DOHH2 (cell line): ENCODE data around the gene COL4A4.

Experiments
- H3F3A ChIP-seq: fragments of 200-600 bp; sonication (generic), shearing (Covaris generic); 2 replicates; pipeline ENCODE4 v1.6.0; 2016; ENCODE audit warnings: antibody characterized with exemption, mild to moderate bottlenecking; ENCODE audit not compliant: control insufficient read depth, insufficient read depth
- H3K27ac ChIP-seq: fragments of 200-600 bp; sonication (generic); 2 replicates; pipeline ENCODE4 v1.5.1; 2014; ENCODE audit warnings: low read depth, mild to moderate bottlenecking, low read length, moderate library complexity
- H3K27me3 ChIP-seq: fragments of 200-600 bp; sonication (generic); 2 replicates; pipeline ENCODE4 v1.6.1; 2014; ENCODE audit warnings: mild to moderate bottlenecking, low read length, mixed read lengths; ENCODE audit not compliant: control insufficient read depth
- H3K36me3 ChIP-seq: fragments of 200-600 bp; sonication (generic); 2 replicates; pipeline ENCODE4 v1.6.1; 2014; ENCODE audit warnings: mild to moderate bottlenecking, low read length, moderate library complexity, mixed read lengths; ENCODE audit not compliant: control insufficient read depth
- H3K4me1 ChIP-seq: fragments of 200-600 bp; sonication (generic); 2 replicates; pipeline ENCODE4 v1.6.1; 2014; ENCODE audit warnings: mild to moderate bottlenecking, low read length, mixed read lengths; ENCODE audit not compliant: control insufficient read depth
- H3K4me2 ChIP-seq: fragments of 200-600 bp; sonication (generic); 2 replicates; pipeline ENCODE4 v1.6.0; 2014; ENCODE audit warnings: mild to moderate bottlenecking, low read length, moderate library complexity
- H3K4me3 ChIP-seq: fragments of 200-600 bp; sonication (generic); 2 replicates; pipeline ENCODE4 v1.5.1; 2014; ENCODE audit warnings: mild to moderate bottlenecking, low read length, mixed read lengths
- H3K79me2 ChIP-seq: fragments of 200-600 bp; sonication (generic); 2 replicates; pipeline ENCODE4 v1.6.1; 2014; ENCODE audit warnings: mild to moderate bottlenecking, low read length, mixed read lengths; ENCODE audit not compliant: control insufficient read depth
- H3K9me2 ChIP-seq: fragments of 200-600 bp; sonication (generic); replicated peaks from 2 replicates; pipeline ENCODE4 v1.6.1; 2014; ENCODE audit warnings: mild to moderate bottlenecking, low read length, mixed read lengths; ENCODE audit not compliant: control insufficient read depth
- H3K9me3 ChIP-seq: fragments of 200-600 bp; sonication (generic); 2 replicates; pipeline ENCODE4 v1.6.1; 2014; ENCODE audit warnings: antibody characterized with exemption, low read length, mixed read lengths; ENCODE audit not compliant: control insufficient read depth, insufficient read depth
- H4K20me1 ChIP-seq: fragments of 200-600 bp; sonication (generic); 2 replicates; pipeline ENCODE4 v1.6.0; 2014; ENCODE audit warnings: low read depth, mild to moderate bottlenecking, antibody characterized with exemption, low read length, moderate library complexity; ENCODE audit not compliant: control insufficient read depth, insufficient read depth
- CTCF ChIP-seq: fragments of 200-600 bp; sonication (generic); IDR thresholded peaks from one replicate; pipeline ENCODE4 v1.5.1; 2014; ENCODE audit warnings: antibody characterized with exemption, mild to moderate bottlenecking, low read depth, low read length; ENCODE audit not compliant: poor library complexity, severe bottlenecking
- EZH2phosphoT487 ChIP-seq: fragments of 200-600 bp; sonication (generic); IDR thresholded peaks from 2 replicates; pipeline ENCODE4 v1.6.1; 2017; ENCODE audit warnings: borderline replicate concordance, mild to moderate bottlenecking, antibody characterized with exemption, low read length, moderate library complexity, mixed read lengths

Gene COL4A4

GRCh38 chr2:227052879-227053278 lies 111.1 kb downstream of the COL4A4 start:
- Histone ChIP-seq H3F3A (no peaks in the 10 kb centered on the region), H3K9me2 (no peaks in the 10 kb centered on the region), H3K27me3 (no peaks in the 10 kb centered on the region), H3K79me2 (no peaks in the 10 kb centered on the region), H3K9me3 (no peaks in the 10 kb centered on the region), H3K4me1 (no peaks in the 10 kb centered on the region), H4K20me1 (no peaks in the 10 kb centered on the region), H3K27ac (no peak overlapping the region), H3K36me3 (no peaks in the 10 kb centered on the region; the same call in 1 of the 2 replicates), H3K4me3 (no peak overlapping the region), H3K4me2 (no peak overlapping the region)
- TF ChIP-seq EZH2phosphoT487 (no peak), CTCF (no peak)

- no peak for TF ChIP-seq CTCF
- no peak for TF ChIP-seq EZH2phosphoT487
- H3K9me2 ChIP-seq, result no peaks in the 10 kb centered on the region
These were observed 120.0 kb downstream of the COL4A4 start for GRCh38 chr2:227043981-227044380.

GRCh38 chr2:227038550-227039189 lies 125.3 kb downstream of the COL4A4 start:
- Histone ChIP-seq H3K4me1 (no peaks in the 10 kb centered on the region), H3K4me3 (no peak overlapping the region), H3K36me3 (no peaks in the 10 kb centered on the region), H3K27me3 (no peaks in the 10 kb centered on the region), H4K20me1 (no peaks in the 10 kb centered on the region), H3K9me2 (no peaks in the 10 kb centered on the region), H3K27ac (no peak overlapping the region), H3K9me3 (no peaks in the 10 kb centered on the region), H3K79me2 (no peaks in the 10 kb centered on the region), H3K4me2 (no peak overlapping the region), H3F3A (no peaks in the 10 kb centered on the region)
- TF ChIP-seq CTCF (no peak), EZH2phosphoT487 (no peak)

More at GRCh38 chr2:227043981-227044380, 120.0 kb downstream of the COL4A4 start:
- Histone ChIP-seq H3K27me3 (no peaks in the 10 kb centered on the region), H3K9me3 (no peaks in the 10 kb centered on the region), H3K79me2 (no peaks in the 10 kb centered on the region), H3K4me1 (no peaks in the 10 kb centered on the region), H3K4me3 (no peak overlapping the region), H4K20me1 (no peaks in the 10 kb centered on the region), H3K27ac (no peak overlapping the region), H3K36me3 (no peaks in the 10 kb centered on the region), H3F3A (no peaks in the 10 kb centered on the region), H3K4me2 (no peak overlapping the region)
